HFF-Myc (cell line): Measurements from ENCODE around the gene APMAP.

Experiments
- DNase-seq: peaks from one replicate; pipeline ENCODE4 v3.0.0-alpha.2; 2011; ENCODE audit warnings: low read depth; ENCODE audit errors: extremely low read depth
- H3K4me3 ChIP-seq: replicated peaks from 2 replicates; pipeline ENCODE4 v1.5.1; 2011; ENCODE audit warnings: low read depth, mild to moderate bottlenecking, control low read depth, low read length
- CTCF ChIP-seq: IDR thresholded peaks from 2 replicates; pipeline ENCODE4 v1.5.1; 2012; ENCODE audit warnings: mild to moderate bottlenecking, low read depth, low read length, control low read depth; ENCODE audit errors: missing control alignments

Gene APMAP

DNA sequence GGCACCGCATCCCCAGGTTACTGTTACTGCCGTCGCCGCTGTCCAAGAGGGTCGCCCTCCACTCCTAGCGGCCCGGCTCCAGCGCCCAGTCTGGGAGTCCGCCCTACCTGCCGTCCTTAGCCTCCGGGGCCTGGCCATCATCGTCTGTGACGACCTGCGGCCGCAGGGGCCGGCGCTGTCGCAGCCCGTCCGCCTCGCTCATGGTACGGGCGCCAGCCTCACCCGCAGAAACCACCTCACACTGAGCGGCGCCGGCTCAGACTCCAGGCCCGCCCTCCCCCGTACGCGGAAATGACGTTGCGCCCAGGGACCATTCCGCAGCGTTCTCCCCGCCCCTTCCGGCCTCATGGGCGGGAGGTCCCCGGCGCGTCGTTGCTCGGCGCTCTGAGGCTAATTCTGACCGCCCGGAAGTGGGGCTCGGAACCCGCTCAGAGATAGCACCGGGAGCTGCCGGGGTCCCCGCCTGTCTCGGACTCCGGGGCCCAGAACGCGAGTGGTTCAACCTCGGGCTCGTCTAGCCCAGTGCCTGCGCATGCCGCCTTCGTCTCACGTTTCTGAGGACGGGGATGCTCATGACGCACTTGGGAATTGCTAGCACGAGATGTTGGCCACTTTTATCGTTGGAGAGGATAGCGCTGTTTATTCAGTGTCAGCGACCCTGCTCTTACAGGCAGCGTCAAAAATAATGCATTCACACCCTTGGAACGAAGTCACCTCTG is at the start of gene APMAP:
Gene APMAP, minus strand, starts transcription at position 265 of the 719 bp plus-strand sequence. Its CDS starts 63 bp downstream, at position 202.
- DNase-seq: peak; percentile 66
- H3K4me3 ChIP-seq: peak within 1 kb of the TSS; percentile 86
- TF ChIP-seq CTCF: no peak

DNA sequence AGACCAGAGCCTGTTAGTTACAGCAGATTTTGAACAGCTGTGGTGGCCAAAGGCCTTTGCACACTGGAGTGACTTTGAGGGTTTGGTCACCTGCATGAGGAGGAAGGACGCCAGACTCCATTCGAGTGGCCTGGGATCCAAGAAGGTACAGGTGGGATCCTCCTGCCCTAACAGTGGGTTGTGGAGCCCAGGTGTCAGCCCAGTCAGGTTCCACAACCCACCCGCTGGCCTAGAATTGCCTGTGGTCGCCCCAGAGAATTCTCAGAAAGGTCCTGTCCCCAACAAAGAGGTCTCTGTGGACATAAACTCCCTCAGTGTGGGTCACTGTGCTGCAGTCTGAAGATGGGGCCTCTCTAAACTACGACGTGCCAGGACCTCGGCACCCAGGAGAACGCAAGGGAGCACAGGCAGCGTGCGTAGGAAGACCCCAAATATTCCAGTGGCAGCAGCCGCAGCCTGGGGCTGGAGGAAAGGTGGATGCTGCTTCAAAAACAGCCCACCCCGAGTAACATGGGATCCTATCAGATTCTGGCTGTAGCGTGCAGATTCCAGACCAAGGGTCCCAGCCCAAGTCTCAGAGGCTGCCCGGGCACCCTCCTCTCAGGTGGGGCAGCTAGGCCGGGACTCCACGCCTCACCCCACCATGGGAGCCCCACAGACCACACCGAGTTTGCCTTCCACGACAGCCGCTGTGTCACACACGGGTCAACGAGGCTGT is 49.4 kb upstream of the APMAP start:
- DNase-seq: no peak
- TF ChIP-seq CTCF: no peak
- no peak overlapping the region for H3K4me3 ChIP-seq

DNA sequence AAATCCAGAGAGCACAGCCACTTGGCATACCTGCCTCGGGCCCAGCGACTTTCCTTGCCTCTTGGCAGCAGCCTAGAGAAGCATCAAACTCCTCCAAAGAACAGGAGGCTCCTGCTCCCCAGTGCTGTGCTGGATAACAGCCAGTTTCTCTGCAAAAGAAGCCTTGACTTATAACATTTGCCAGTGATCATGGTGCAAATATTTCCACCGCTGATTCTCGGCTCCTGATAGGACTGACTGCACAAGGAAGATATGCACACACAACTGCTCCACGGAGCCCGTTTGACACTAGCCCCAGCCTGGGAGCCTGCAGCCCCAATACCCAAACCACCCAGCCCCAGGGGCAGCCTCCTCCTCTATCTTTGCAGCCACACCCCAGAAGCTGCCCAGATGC is 47.9 kb upstream of the APMAP start:
- no peak for DNase-seq

DNA sequence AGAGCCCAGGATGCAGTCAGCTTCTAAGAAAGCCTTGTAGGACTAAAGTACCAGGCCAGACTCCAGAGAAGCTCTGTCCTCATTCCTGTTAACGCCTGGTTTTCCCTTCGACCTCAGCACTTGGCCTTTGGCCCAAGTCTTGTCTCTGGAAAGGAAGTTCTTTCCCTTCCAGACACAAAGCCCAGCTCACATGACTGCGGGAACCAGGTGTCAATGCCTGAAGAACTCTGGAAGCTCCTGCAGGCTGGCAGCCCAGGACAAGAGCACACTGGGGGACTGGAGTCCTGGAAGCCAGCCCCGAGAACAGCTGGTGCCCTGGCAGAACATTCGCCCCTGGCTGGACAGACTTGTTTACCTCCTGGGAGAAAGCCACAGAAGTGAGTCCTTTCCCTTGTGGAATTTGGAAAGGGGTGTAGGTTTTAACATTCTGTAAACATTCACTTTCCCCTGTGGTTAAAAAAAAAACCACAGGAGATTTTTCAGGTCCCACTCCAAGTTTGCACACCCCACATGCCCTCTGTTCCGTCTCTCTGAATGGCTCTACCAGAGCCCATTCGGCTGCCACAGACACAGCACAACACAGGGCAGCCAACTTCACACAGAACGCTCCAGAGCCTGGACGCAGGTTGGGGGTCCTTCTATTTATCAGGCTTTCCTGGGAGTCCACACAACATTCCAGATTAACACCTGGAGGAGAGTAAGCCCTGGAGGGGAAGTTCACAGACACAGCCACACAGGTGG is 47.3 kb upstream of the APMAP start:
- no peak for TF ChIP-seq CTCF
- no peak for DNase-seq

More for the DNA sequence above, 47.9 kb upstream of the APMAP start:
- no peak overlapping the region for H3K4me3 ChIP-seq
- TF ChIP-seq CTCF: no peak

GRCh38 chr20:25038591-25039015 is 46.1 kb upstream of the APMAP start:
- H3K4me3 ChIP-seq: no peak overlapping the region
- TF ChIP-seq CTCF: no peak
- DNase-seq: no peak

More for the DNA sequence above, 47.3 kb upstream of the APMAP start:
- no peak overlapping the region for H3K4me3 ChIP-seq

GRCh38 chr20:25038103-25038410 is 45.5 kb upstream of the APMAP start:
- TF ChIP-seq CTCF: no peak
- no peak overlapping the region for H3K4me3 ChIP-seq
- no peak for DNase-seq
